Suprapubic skin (tissue), 4 donors: Measurements from ENCODE around the gene RAB33B. TPM values are rescaled to one million over a fixed set of nuclear protein-coding genes. Genes with fewer than 3 reads are reported as not detected.
"Not testable (repeated sequence)": the region's sequence is repeated elsewhere in the genome, so short reads cannot be mapped to it uniquely, and the experiment has no call there.

ENCODE experiments used
- DNase-seq, 2 donors: peaks; one replicate each; pipeline ENCODE4 v3.0.0-alpha.2; 2019; ENCODE audit warnings: low spot score in 2 of 2
- H3K27ac ChIP-seq: fragments of 200-600 bp; sonication (generic); one replicate; pipeline ENCODE4 v1.5.1; 2019
- H3K27me3 ChIP-seq: fragments of 200-600 bp; sonication (generic); one replicate; pipeline ENCODE4 v1.5.1; 2019
- H3K36me3 ChIP-seq: fragments of 200-600 bp; sonication (generic); one replicate; pipeline ENCODE4 v1.5.1; 2019
- H3K4me1 ChIP-seq: fragments of 200-600 bp; sonication (generic); one replicate; pipeline ENCODE4 v1.5.1; 2019
- H3K4me3 ChIP-seq: fragments of 200-600 bp; sonication (generic); one replicate; pipeline ENCODE4 v1.5.1; 2019; ENCODE audit warnings: mild to moderate bottlenecking
- H3K9me3 ChIP-seq: fragments of 200-600 bp; sonication (generic); one replicate; pipeline ENCODE4 v1.5.1; 2019
- EP300 ChIP-seq: sonication (generic); formaldehyde crosslinking; IDR thresholded peaks from one replicate; pipeline ENCODE4 v1.6.1; 2017; ENCODE audit warnings: antibody characterized with exemption
- POLR2A ChIP-seq, 2 donors: fragments of 450-650 bp; IDR thresholded peaks; one replicate each; pipeline ENCODE4 v1.6.1; 2017; ENCODE audit warnings: antibody characterized with exemption in 2 of 2, mild to moderate bottlenecking in 2 of 2, moderate library complexity in 2 of 2
- POLR2AphosphoS5 ChIP-seq, 3 donors: sonication (generic); formaldehyde crosslinking; IDR thresholded peaks; one replicate each; pipeline ENCODE4 v1.6.1; 2017; ENCODE audit warnings: antibody characterized with exemption in 3 of 3
- WGBS: methylation state at CpG from one replicate; pipeline ENCODE4 v1.1.5; 2018; 5-methylcytosine and 5-hydroxymethylcytosine counted together
- total RNA-seq, 4 donors: library from RNA; depleted of rRNA; stranded (reverse); fragments of >200 nt; gene quantifications; one replicate each; pipeline ENCODE4 v1.1.0, GENCODE V29; 2016
- TF ChIP-seq, protein P1 (sequence below), 2 donors: fragments of 200-600 bp in 1 of 2; fragments of 450-650 bp in 1 of 2; sonication (generic) in 1 of 2; IDR thresholded peaks; one replicate each; pipeline ENCODE4 v1.5.1; 2016 to 2019; ENCODE audit warnings: antibody characterized with exemption in 2 of 2, mild to moderate bottlenecking in 1 of 2, moderate library complexity in 1 of 2

The RAB33B gene
- total RNA-seq, 4 donors from 2014 or later: 8.1 to 10.8 (median 9.2) TPM

DNA sequence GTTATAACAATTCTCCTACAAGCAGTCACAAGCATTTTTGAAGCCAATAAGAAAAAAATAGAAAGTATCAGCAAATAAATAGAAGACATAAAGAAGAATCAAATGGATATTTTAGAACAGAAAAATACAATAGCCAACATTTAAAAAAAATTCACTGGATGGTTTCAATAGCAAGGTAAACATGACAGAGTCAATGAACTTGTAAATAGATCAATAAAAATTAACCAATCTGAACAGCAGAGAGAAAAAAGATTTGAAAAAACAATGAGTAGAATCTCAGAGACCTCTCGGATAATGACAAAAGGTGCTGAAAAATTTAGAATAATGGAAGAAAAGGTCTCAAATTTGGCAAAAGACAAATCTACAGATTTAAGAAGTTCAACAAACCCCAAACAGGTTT is 33.3 kb upstream of the RAB33B start:
- Histone ChIP-seq H3K27ac (no peak overlapping the region), H3K27me3 (no peaks in the 10 kb centered on the region), H3K4me1 (peaks cover 13% of the 10 kb centered on the region), H3K36me3 (peaks cover 5% of the 10 kb centered on the region), H3K4me3 (no peak overlapping the region), H3K9me3 (peaks cover 3% of the 10 kb centered on the region)
- 95% methylated on average over 1 of the region's 1 CpG for WGBS
- TF ChIP-seq POLR2A (IDR thresholded peaks at IDR 0.05): no peak
- TF ChIP-seq POLR2AphosphoS5 (IDR thresholded peaks at IDR 0.05): no peak
- TF ChIP-seq, protein P1, sequence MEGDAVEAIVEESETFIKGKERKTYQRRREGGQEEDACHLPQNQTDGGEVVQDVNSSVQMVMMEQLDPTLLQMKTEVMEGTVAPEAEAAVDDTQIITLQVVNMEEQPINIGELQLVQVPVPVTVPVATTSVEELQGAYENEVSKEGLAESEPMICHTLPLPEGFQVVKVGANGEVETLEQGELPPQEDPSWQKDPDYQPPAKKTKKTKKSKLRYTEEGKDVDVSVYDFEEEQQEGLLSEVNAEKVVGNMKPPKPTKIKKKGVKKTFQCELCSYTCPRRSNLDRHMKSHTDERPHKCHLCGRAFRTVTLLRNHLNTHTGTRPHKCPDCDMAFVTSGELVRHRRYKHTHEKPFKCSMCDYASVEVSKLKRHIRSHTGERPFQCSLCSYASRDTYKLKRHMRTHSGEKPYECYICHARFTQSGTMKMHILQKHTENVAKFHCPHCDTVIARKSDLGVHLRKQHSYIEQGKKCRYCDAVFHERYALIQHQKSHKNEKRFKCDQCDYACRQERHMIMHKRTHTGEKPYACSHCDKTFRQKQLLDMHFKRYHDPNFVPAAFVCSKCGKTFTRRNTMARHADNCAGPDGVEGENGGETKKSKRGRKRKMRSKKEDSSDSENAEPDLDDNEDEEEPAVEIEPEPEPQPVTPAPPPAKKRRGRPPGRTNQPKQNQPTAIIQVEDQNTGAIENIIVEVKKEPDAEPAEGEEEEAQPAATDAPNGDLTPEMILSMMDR (IDR thresholded peaks at IDR 0.05): no peak
- no peak for TF ChIP-seq EP300
- no peak for DNase-seq

DNA sequence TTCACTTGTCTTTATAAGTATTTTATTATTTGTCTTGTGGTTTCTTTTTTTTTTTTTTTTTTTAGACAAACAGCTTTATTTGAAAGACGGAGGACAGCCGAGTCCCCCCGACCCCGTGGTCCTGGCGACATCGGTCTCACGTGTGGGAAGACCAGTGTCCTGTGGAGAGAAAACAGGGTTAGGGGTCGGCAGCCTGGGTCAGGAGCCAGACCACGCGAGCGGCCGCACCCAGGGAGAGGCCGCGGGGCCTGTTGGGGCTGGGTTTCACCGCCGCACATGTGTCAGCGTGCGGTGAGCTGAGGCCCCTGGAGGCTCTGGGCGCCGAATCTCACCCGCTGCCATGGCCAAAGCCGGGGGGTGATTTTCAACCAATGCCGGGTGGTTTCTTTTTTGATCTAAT is 17.8 kb upstream of the RAB33B start:
- 95% methylated on average over 23 of the region's 23 CpGs for WGBS
- H3K4me1 ChIP-seq: no peaks in the 10 kb centered on the region
- peaks cover 10% of the 10 kb centered on the region for H3K36me3 ChIP-seq
- TF ChIP-seq POLR2AphosphoS5 (IDR thresholded peaks at IDR 0.05) (no peak), POLR2A (IDR thresholded peaks at IDR 0.05) (no peak), EP300 (no peak)
- TF ChIP-seq, protein P1 (IDR thresholded peaks at IDR 0.05): no peak
- H3K4me3 ChIP-seq: no peak overlapping the region
- DNase-seq: no peak
- peaks cover 16% of the 10 kb centered on the region for H3K9me3 ChIP-seq
- H3K27me3 ChIP-seq: no peaks in the 10 kb centered on the region
- no peak overlapping the region for H3K27ac ChIP-seq

DNA sequence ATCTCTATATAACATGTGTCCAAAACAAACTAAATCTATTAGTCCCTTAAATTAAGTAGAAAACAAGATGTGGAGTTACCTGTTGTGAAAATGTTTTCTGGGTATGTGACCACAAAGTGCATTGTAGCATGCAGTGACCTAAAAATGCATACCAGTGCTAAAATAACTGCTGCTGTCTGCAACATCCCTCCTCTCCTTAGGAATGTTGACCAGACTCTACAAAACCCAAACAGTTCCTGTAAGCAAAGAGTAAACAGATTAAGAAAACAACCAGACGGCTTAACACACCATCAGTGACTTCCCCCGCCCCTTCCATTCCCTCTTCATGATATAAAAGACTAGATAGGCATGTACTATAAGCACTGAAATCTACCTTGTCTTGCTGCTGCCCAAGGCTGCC is 15.8 kb upstream of the RAB33B start:
- TF ChIP-seq POLR2A (IDR thresholded peaks at IDR 0.05) (no peak), EP300 (no peak), POLR2AphosphoS5 (IDR thresholded peaks at IDR 0.05) (no peak)
- TF ChIP-seq, protein P1 (IDR thresholded peaks at IDR 0.05): no peak
- Histone ChIP-seq H3K36me3 (peaks cover 10% of the 10 kb centered on the region), H3K27me3 (no peaks in the 10 kb centered on the region), H3K9me3 (peaks cover 12% of the 10 kb centered on the region), H3K4me1 (no peaks in the 10 kb centered on the region), H3K4me3 (no peak overlapping the region), H3K27ac (no peak overlapping the region)
- no peak for DNase-seq
- 95% methylated on average over 2 of the region's 2 CpGs for WGBS

DNA sequence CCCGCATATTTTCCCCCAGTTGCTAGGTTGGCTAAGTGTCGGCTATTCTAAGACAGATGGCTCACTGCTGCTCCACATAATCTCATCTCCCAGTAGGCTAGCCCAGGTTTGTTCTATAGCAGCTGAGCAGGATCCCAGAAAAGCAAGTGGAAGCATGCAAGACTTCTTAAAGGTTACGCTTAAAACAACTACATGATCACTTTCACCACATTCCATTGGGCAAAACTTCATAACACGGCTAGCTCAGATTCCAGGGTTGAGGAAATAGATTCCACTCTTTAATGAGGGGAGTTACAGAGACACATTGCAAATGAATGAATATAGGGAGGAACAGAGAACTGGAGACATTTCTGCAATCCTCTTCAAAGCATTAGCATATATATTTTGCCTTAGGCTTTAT is 12.9 kb upstream of the RAB33B start:
- TF ChIP-seq POLR2A (IDR thresholded peaks at IDR 0.05) (no peak), EP300 (no peak), POLR2AphosphoS5 (IDR thresholded peaks at IDR 0.05) (no peak)
- TF ChIP-seq, protein P1 (IDR thresholded peaks at IDR 0.05): no peak
- Histone ChIP-seq H3K27ac (no peak overlapping the region), H3K4me3 (no peak overlapping the region), H3K36me3 (peaks cover 10% of the 10 kb centered on the region), H3K27me3 (no peaks in the 10 kb centered on the region), H3K9me3 (peaks cover 12% of the 10 kb centered on the region), H3K4me1 (no peaks in the 10 kb centered on the region)
- no peak for DNase-seq
- WGBS: 69% methylated on average over 4 of the region's 4 CpGs

DNA sequence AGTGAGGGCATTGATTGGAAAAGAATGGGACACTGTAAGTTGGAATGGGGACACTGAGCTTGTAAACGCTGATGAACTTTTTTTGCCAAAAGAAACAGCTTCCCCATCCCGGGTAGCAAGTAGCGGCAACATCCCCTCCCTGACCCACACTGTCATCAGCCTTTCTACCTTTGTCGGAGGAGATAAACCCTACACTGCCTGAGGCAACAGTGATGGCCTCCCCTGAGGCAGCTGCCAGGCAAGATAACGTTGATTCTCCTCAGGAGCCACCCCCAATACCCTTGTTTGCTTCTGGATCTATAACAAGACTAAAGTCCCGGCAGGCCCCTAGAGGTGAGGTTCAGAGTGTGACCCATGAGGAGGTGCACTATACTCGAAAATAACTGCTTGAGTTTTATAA is 10.3 kb upstream of the RAB33B start:
- WGBS: 86% methylated on average over 7 of the region's 7 CpGs
- Histone ChIP-seq H3K27me3 (no peaks in the 10 kb centered on the region), H3K9me3 (no peaks in the 10 kb centered on the region), H3K27ac (no peak overlapping the region), H3K4me1 (no peaks in the 10 kb centered on the region), H3K36me3 (no peaks in the 10 kb centered on the region), H3K4me3 (no peak overlapping the region)
- TF ChIP-seq, protein P1 (IDR thresholded peaks at IDR 0.05): no peak
- no peak for TF ChIP-seq POLR2AphosphoS5 (IDR thresholded peaks at IDR 0.05)
- TF ChIP-seq POLR2A (IDR thresholded peaks at IDR 0.05): no peak
- no peak for TF ChIP-seq EP300
- no peak for DNase-seq

DNA sequence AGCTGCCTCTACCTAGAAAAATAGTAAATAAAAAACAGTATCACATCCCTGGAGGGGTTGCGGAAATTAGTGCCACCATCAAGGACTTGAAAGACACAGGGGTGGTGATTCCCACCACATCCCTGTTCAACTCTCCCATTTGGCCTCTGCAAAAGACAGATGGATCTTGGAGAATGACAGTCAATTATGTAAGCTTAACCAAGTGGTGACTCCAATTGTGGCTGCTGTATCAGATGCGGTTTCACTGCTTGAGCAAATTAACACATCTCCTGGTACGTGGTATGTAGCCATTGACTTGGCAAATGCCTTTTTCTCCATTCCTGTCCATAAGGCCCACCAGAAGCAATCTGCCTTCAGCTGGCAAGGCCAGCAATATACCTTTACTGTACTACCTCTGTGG is 9.0 kb upstream of the RAB33B start:
- not testable (repeated sequence) for H3K4me1 ChIP-seq, H3K36me3 ChIP-seq, H3K4me3 ChIP-seq, H3K27me3 ChIP-seq, H3K9me3 ChIP-seq, H3K27ac ChIP-seq, DNase-seq
- 67% methylated on average over 3 of the region's 3 CpGs for WGBS

DNA sequence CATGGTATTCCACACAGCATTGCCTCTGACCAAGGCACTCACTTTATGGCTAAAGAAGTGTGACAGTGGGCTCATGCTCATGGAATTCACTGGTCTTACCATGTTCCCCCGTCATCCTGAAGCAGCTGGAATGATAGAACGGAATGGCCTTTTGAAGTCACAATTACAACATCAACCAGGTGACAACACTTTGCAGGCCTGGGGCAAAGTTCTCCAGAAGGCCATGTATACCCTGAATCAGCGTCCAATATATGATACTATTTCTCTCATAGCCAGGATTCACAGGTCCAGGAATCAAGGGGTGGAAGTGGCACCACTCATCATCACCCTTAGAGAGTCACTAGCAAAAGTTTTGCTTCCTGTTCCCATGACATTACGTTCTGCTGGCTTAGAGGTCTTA is 6.8 kb upstream of the RAB33B start:
- not testable (repeated sequence) for H3K27ac ChIP-seq, H3K4me1 ChIP-seq, H3K36me3 ChIP-seq, H3K4me3 ChIP-seq, H3K9me3 ChIP-seq, DNase-seq, H3K27me3 ChIP-seq
- 89% methylated on average over 4 of the region's 4 CpGs for WGBS
